Neural crest cell (in vitro differentiated cells): ENCODE data around the gene NPC1L1. TPM values are rescaled to one million over a fixed set of nuclear protein-coding genes. Genes with fewer than 3 reads are reported as not detected.

Source experiments
- DNase-seq: peaks from one replicate; pipeline ENCODE4 v3.0.0; 2021; ENCODE audit warnings: low read depth, mixed read lengths, low spot score
- H3K27ac Mint-ChIP-seq: one replicate; pipeline ENCODE4 v1.8.0; 2021; ENCODE audit warnings: mild to moderate bottlenecking, mixed read lengths; ENCODE audit not compliant: unreplicated experiment
- H3K27me3 Mint-ChIP-seq: 2 replicates; pipeline ENCODE4 v1.8.0; 2021; ENCODE audit warnings: low read depth, mild to moderate bottlenecking, mixed read lengths
- H3K36me3 Mint-ChIP-seq: 2 replicates; pipeline ENCODE4 v1.8.0; 2021; ENCODE audit warnings: low read depth, mild to moderate bottlenecking, mixed read lengths
- H3K4me1 Mint-ChIP-seq: 2 replicates; pipeline ENCODE4 v1.8.0; 2021; ENCODE audit warnings: mixed read lengths
- H3K4me3 Mint-ChIP-seq: one replicate; pipeline ENCODE4 v1.8.0; 2021; ENCODE audit warnings: mild to moderate bottlenecking, mixed read lengths
- H3K9me3 Mint-ChIP-seq: 2 replicates; pipeline ENCODE4 v1.8.0; 2021; ENCODE audit warnings: mixed read lengths
- CTCF ChIP-seq: fragments of 200-600 bp; sonication (generic); conservative IDR thresholded peaks from 2 replicates; pipeline ENCODE4 v1.5.0; 2021; ENCODE audit warnings: antibody characterized with exemption, mild to moderate bottlenecking
- total RNA-seq: library from RNA; stranded (reverse); gene quantifications from 2 replicates; pipeline ENCODE4 v1.2.1, GENCODE V29; 2021

Gene NPC1L1
- total RNA-seq, 1 donor from 2014 or later: 0.12 TPM

- H3K4me3 Mint-ChIP-seq: peak within 1 kb of the TSS; percentile 96
- TF ChIP-seq CTCF: no peak
- H3K27me3 Mint-ChIP-seq: peaks cover 26% of the 10 kb centered on the region
- H3K27ac Mint-ChIP-seq: peak within 1 kb of the TSS; percentile 97
- H3K9me3 Mint-ChIP-seq: no peaks in the 10 kb centered on the region
- peaks cover 7% of the 10 kb centered on the region for H3K36me3 Mint-ChIP-seq
- DNase-seq: peak; percentile 100
- peaks cover 23% of the 10 kb centered on the region for H3K4me1 Mint-ChIP-seq
Observed at GRCh38 chr7:44581879-44582603, 40.9 kb upstream of the NPC1L1 start, which contains the start of gene TMED4. Gene TMED4 (minus strand): TSS chr7:44582231. CDS start chr7:44582206, 25 bp downstream.

- peaks cover 24% of the 10 kb centered on the region for H3K4me1 Mint-ChIP-seq
- peaks cover 25% of the 10 kb centered on the region for H3K27me3 Mint-ChIP-seq
- DNase-seq: no peak
- peak overlapping the region; percentile 89 for H3K27ac Mint-ChIP-seq
- H3K36me3 Mint-ChIP-seq: peaks cover 8% of the 10 kb centered on the region
- no peaks in the 10 kb centered on the region for H3K9me3 Mint-ChIP-seq
- TF ChIP-seq CTCF: no peak
- H3K4me3 Mint-ChIP-seq: peak overlapping the region; percentile 96
Observed at GRCh38 chr7:44580945-44581878, 40.1 kb upstream of the NPC1L1 start.

- H3K36me3 Mint-ChIP-seq: peaks cover 20% of the 10 kb centered on the region
- no peaks in the 10 kb centered on the region for H3K9me3 Mint-ChIP-seq
- H3K4me3 Mint-ChIP-seq: peak overlapping the region; percentile 97
- H3K27ac Mint-ChIP-seq: no peak overlapping the region
- no peak for TF ChIP-seq CTCF
- no peaks in the 10 kb centered on the region for H3K27me3 Mint-ChIP-seq
- peaks cover 46% of the 10 kb centered on the region for H3K4me1 Mint-ChIP-seq
- DNase-seq: no peak
Observed at GRCh38 chr7:44576228-44576627, 35.1 kb upstream of the NPC1L1 start.

- H3K27ac Mint-ChIP-seq: peak overlapping the region; percentile 50
- no peak for DNase-seq
- peaks cover 20% of the 10 kb centered on the region for H3K36me3 Mint-ChIP-seq
- TF ChIP-seq CTCF: no peak
- no peaks in the 10 kb centered on the region for H3K27me3 Mint-ChIP-seq
- H3K4me3 Mint-ChIP-seq: peak overlapping the region; percentile 97
- peaks cover 40% of the 10 kb centered on the region for H3K4me1 Mint-ChIP-seq
- no peaks in the 10 kb centered on the region for H3K9me3 Mint-ChIP-seq
Observed at GRCh38 chr7:44575054-44575453, 33.9 kb upstream of the NPC1L1 start.

- no peak for DNase-seq
- Mint-ChIP-seq H3K4me3 (peak overlapping the region; percentile 97), H3K9me3 (no peaks in the 10 kb centered on the region), H3K36me3 (peaks cover 19% of the 10 kb centered on the region), H3K27ac (peak overlapping the region; percentile 97), H3K4me1 (peaks cover 36% of the 10 kb centered on the region), H3K27me3 (no peaks in the 10 kb centered on the region)
- no peak for TF ChIP-seq CTCF
Observed at GRCh38 chr7:44574287-44574872, 33.2 kb upstream of the NPC1L1 start.
